Tibial nerve (tissue), 4 donors: ENCODE results near the gene KCNMA1. TPM values are rescaled to one million over a fixed set of nuclear protein-coding genes. Genes with fewer than 3 reads are reported as not detected.

ENCODE experiments used
- DNase-seq, 2 donors: peaks; one replicate each; pipeline ENCODE4 v3.0.0-alpha.2; 2019; ENCODE audit warnings: low spot score in 2 of 2
- H3K27ac ChIP-seq, 4 donors: fragments of 200-600 bp; sonication (generic) in 3 of 4; one replicate each; pipeline ENCODE4 v1.5.1; 2017 to 2019; ENCODE audit warnings: mild to moderate bottlenecking in 1 of 4
- H3K27me3 ChIP-seq, 2 donors: fragments of 200-600 bp; sonication (generic) in 1 of 2; one replicate each; pipeline versions ENCODE4 v1.5.1 to v1.6.0; 2017 to 2019
- H3K36me3 ChIP-seq, 3 donors: fragments of 200-600 bp; sonication (generic); one replicate each; pipeline ENCODE4 v1.5.1; 2018 to 2019
- H3K4me1 ChIP-seq, 4 donors: fragments of 200-600 bp; sonication (generic) in 3 of 4; one replicate each; pipeline ENCODE4 v1.5.1; 2017 to 2019
- H3K4me3 ChIP-seq, 4 donors: fragments of 200-600 bp; sonication (generic) in 3 of 4; one replicate each; pipeline ENCODE4 v1.5.1; 2017 to 2019; ENCODE audit warnings: mild to moderate bottlenecking in 1 of 4, moderate library complexity in 1 of 4
- H3K9me3 ChIP-seq, 4 donors: fragments of 200-600 bp; sonication (generic) in 3 of 4; one replicate each; pipeline ENCODE4 v1.5.1; 2017 to 2019
- CTCF ChIP-seq, 5 experiments: fragments of 200-600 bp in 3 of 5; fragments of 450-650 bp in 2 of 5; sonication (generic) in 3 of 5; IDR thresholded peaks; one replicate each; pipeline ENCODE4 v1.5.1; 2016 to 2019; ENCODE audit warnings: antibody characterized with exemption in 5 of 5, mild to moderate bottlenecking in 3 of 5, moderate library complexity in 2 of 5
- EP300 ChIP-seq, 2 donors: sonication (generic); formaldehyde crosslinking; IDR thresholded peaks; one replicate each; pipeline ENCODE4 v1.6.1; 2017; ENCODE audit warnings: antibody characterized with exemption in 2 of 2, mild to moderate bottlenecking in 1 of 2
- POLR2A ChIP-seq, 2 donors: fragments of 450-650 bp; IDR thresholded peaks; one replicate each; pipeline ENCODE4 v1.6.1; 2017; ENCODE audit warnings: antibody characterized with exemption in 2 of 2, mild to moderate bottlenecking in 2 of 2, moderate library complexity in 2 of 2
- WGBS, 2 donors: methylation state at CpG; one replicate each; pipeline ENCODE4 v1.1.5; 2018; 5-methylcytosine and 5-hydroxymethylcytosine counted together
- total RNA-seq, 4 donors: library from RNA; depleted of rRNA; stranded (reverse); fragments of >200 nt; gene quantifications; one replicate each; pipeline ENCODE4 v1.1.0, GENCODE V29; 2016

The KCNMA1 gene
- total RNA-seq, 4 donors from 2014 or later, result 10.2 to 19.9 (median 13.7) TPM

- 62 to 65% methylated on average over 6 of the region's 6 CpGs for WGBS, 2 donors
- no peaks in the 10 kb centered on the region for H3K36me3 ChIP-seq
Observed at GRCh38 chr10:77251297-77252013, 386.2 kb downstream of the KCNMA1 start.

DNA sequence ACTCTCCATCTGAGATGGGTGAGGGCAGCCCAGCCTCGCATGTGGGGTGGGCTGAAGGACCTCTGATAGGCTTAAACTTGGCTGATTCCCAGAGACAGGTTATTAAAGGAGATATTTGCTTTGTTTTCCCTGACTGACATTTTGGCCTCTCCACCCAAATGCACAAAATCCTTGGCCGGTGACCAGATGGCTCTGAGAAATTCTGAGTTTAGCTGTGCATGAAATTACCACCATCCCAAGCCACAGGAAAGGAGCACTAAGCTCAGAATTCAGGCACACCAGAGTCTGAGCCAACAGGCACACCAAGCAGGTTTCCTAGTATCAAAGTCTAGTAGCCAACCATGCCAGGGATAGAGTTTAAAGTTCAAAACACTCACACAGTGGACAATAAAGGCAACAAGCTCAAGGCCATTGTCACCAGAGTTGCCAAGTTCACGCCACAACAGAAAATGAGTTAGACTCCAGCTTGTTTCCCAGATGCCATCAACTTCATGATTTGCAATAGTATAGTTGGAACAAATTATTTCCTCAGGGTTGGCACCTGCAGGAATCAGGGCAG, 387.6 kb downstream of the KCNMA1 start:
- Histone ChIP-seq H3K4me1 (peaks cover 0 to 38% (median 8%) of the 10 kb centered on the region in 4 donors), H3K4me3 (no peak overlapping the region), H3K9me3 (no peaks in the 10 kb centered on the region), H3K27ac (no peak overlapping the region), H3K36me3 (no peaks in the 10 kb centered on the region), H3K27me3 (no peaks in the 10 kb centered on the region)
- WGBS, 2 donors, result 67 to 71% methylated on average over 3 of the region's 3 CpGs
- TF ChIP-seq EP300 (IDR thresholded peaks at IDR 0.05), result no peak
- TF ChIP-seq CTCF (IDR thresholded peaks at IDR 0.05), result no peak
- no peak for TF ChIP-seq POLR2A (IDR thresholded peaks at IDR 0.05)
- DNase-seq, result no peak

More at GRCh38 chr10:77251297-77252013, 386.2 kb downstream of the KCNMA1 start:
- H3K9me3 ChIP-seq, result no peaks in the 10 kb centered on the region
- H3K27me3 ChIP-seq, result no peaks in the 10 kb centered on the region
- H3K4me1 ChIP-seq, result peaks cover 0 to 23% (median 8%) of the 10 kb centered on the region in 4 donors
- H3K4me3 ChIP-seq, result no peak overlapping the region
- no peak for DNase-seq
- H3K27ac ChIP-seq, result no peak overlapping the region
- TF ChIP-seq POLR2A (IDR thresholded peaks at IDR 0.05), result no peak
- TF ChIP-seq CTCF (IDR thresholded peaks at IDR 0.05), result no peak
- no peak for TF ChIP-seq EP300 (IDR thresholded peaks at IDR 0.05)

GRCh38 chr10:77248104-77248790, 389.4 kb downstream of the KCNMA1 start:
- 75% methylated on average over 5 of the region's 5 CpGs for WGBS, 2 donors
- Histone ChIP-seq H3K27ac (no peak overlapping the region), H3K4me3 (no peak overlapping the region), H3K36me3 (no peaks in the 10 kb centered on the region), H3K27me3 (no peaks in the 10 kb centered on the region), H3K4me1 (peaks cover 0 to 51% (median 8%) of the 10 kb centered on the region in 4 donors), H3K9me3 (no peaks in the 10 kb centered on the region)
- DNase-seq, result no peak
- no peak for TF ChIP-seq EP300 (IDR thresholded peaks at IDR 0.05)
- no peak for TF ChIP-seq POLR2A (IDR thresholded peaks at IDR 0.05)
- no peak for TF ChIP-seq CTCF (IDR thresholded peaks at IDR 0.05)

DNA sequence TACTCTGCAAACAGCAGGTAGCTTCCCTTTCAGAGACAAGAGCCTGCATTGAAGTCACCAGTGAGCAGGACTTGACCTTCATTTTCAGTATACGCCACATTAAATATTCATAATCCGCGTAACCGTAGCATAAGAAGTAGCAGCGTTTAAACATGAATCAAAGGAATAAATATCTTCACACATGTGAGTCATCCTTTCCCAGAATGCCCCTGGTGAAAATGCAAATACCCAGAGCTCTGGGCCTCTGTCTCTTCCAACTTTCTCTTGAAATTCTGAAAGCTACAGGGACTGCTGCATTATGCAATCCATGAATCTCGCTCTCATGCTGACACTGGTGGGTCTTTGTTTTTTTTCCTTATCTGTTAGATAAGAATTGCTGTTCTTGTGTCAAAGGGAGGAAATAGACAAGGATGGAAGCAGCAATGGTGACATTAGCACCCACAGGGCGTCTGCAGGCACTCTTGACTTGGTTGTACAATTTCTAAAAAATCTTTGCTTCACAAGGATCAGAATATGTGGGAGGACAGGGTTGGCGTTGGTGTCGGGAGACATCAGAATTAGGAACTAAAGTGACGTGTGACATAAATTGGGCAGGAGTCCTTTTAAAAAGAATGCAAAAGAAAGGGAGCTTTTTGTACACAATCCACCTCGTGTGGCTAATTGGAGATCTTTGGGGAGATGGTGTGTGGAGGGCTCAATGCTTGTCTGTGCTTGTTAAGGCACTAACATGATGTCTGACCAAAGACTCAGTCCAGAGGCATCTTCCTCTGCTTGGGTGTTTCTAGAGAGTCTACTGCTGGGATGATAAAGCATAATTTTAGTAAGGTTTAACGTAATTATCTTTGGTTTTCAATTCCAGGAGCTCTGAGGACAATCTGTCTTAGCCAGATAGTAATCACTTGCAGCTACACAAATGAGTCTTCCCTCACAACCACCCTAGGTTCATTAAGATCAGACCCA, 390.3 kb downstream of the KCNMA1 start:
- Histone ChIP-seq H3K4me1 (peaks cover 0 to 60% (median 9%) of the 10 kb centered on the region in 4 donors), H3K4me3 (no peak overlapping the region), H3K27me3 (no peaks in the 10 kb centered on the region), H3K9me3 (no peaks in the 10 kb centered on the region), H3K36me3 (no peaks in the 10 kb centered on the region), H3K27ac (peak overlapping the region in 1 of 4 donors; percentile 58)
- 52 to 54% methylated on average over 12 of the region's 12 CpGs for WGBS, 2 donors
- no peak for TF ChIP-seq CTCF (IDR thresholded peaks at IDR 0.05)
- no peak for TF ChIP-seq POLR2A (IDR thresholded peaks at IDR 0.05)
- TF ChIP-seq EP300 (IDR thresholded peaks at IDR 0.05), result peak in 1 of 2 donors; percentile 12
- DNase-seq, result no peak
